NB4 (cell line): ENCODE data around the gene YAP1.

Experiments
- DNase-seq: peaks from one replicate; pipeline ENCODE4 v3.0.0; 2010; ENCODE audit warnings: low read depth
- H3K4me3 ChIP-seq: one replicate; pipeline ENCODE4 v1.5.1; 2011; ENCODE audit warnings: mild to moderate bottlenecking, low read depth, low read length, moderate library complexity
- CTCF ChIP-seq: IDR thresholded peaks from one replicate; pipeline ENCODE4 v1.5.1; 2012; ENCODE audit warnings: low read depth, low read length
- MAX ChIP-seq: IDR thresholded peaks from 2 replicates; pipeline ENCODE4 v1.6.1; 2011; ENCODE audit warnings: low read depth, low read length
- MYC ChIP-seq: IDR thresholded peaks from 2 replicates; pipeline ENCODE4 v1.6.1; 2011; ENCODE audit warnings: low read depth, low read length
- POLR2A ChIP-seq: IDR thresholded peaks from 2 replicates; pipeline ENCODE4 v1.6.1; 2011; ENCODE audit warnings: mild to moderate bottlenecking; ENCODE audit not compliant: insufficient read length; ENCODE audit errors: extremely low read depth

YAP1 gene

GRCh38 chr11:102274628-102275027, 164.4 kb downstream of the YAP1 start:
- no peak for TF ChIP-seq MAX
- no peak for TF ChIP-seq CTCF
- H3K4me3 ChIP-seq = no peak overlapping the region
- no peak for DNase-seq

DNA sequence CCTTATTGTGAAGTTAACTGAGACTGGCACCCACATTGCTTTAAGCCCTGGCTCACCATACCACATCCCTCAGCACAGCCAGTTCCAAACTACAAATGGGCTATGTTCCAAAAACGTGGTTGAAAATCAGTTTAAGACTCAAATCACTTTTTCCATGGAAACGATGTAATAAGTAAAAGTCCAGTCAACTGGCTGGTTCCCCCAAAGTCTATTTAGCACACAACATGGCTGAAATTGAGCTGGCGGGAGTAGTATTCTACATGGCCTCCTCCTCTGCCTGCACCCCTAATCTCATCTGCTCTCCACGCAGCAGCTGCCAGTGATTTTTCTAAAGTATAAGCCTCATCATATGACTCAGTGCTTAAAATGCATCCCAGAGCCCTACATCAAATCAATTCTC, 166.1 kb downstream of the YAP1 start:
- no peak overlapping the region for H3K4me3 ChIP-seq
- no peak for DNase-seq
- TF ChIP-seq CTCF (no peak), MAX (no peak), MYC (no peak), POLR2A (no peak)

GRCh38 chr11:102276783-102277182, 166.5 kb downstream of the YAP1 start:
- no peak overlapping the region for H3K4me3 ChIP-seq
- TF ChIP-seq MYC (no peak), POLR2A (no peak)
- no peak for DNase-seq

DNA sequence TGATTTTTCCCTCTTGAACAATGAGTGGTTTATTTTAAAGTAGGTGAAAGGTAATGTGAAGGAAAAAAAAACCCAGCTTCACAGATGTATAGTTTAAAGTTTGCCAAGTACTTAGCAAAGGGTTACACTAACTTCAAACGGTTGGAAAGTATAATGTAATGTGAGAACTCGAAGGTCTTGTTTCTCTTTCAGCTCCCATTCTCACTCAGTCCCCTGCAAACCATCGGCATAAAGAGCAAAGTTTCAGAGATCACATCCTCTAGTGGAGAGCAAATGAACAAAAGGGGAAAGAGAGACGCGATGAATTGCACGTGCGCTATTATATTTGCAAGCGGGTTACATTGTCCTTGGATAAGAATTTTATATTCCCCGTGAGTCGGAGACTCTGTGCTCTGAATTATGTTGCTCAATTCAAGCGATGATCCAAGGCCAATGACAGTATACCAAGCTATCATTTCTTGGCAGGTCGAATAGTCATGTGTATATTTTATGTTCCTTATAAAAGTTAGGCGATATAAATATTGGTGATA, 169.5 kb downstream of the YAP1 start:
- no peak overlapping the region for H3K4me3 ChIP-seq
- TF ChIP-seq MYC (no peak), POLR2A (no peak), CTCF (no peak), MAX (no peak)
- DNase-seq = no peak

- H3K4me3 ChIP-seq = no peak overlapping the region
- TF ChIP-seq MYC (no peak), MAX (no peak), CTCF (no peak), POLR2A (no peak)
- DNase-seq = no peak
Measured at GRCh38 chr11:102280245-102280833, 170.1 kb downstream of the YAP1 start.
